ENCODE results near the gene IKZF3. TPM values are rescaled to one million over a fixed set of nuclear protein-coding genes. Genes with fewer than 3 reads are reported as not detected.
"Not testable (repeated sequence)": the region's sequence is repeated elsewhere in the genome, so short reads cannot be mapped to it uniquely, and the experiment has no call there.

The IKZF3 gene
- total RNA-seq, 1 experiment from 2014 or later: 0.22 TPM

GRCh38 chr17:39887078-39887477, 23.0 kb upstream of the IKZF3 start:
- Mint-ChIP-seq H3K36me3 (ENCODE audit: insufficient read depth in 1 of 3, low read depth in 3 of 3) (no peaks in the 10 kb centered on the region), H3K27me3 (ENCODE audit: low read depth) (peaks cover 21% of the 10 kb centered on the region), H3K4me3 (no peak overlapping the region), H3K9me3 (no peaks in the 10 kb centered on the region), H3K27ac (no peak overlapping the region), H3K4me1 (peaks cover 0 to 4% of the 10 kb centered on the region in 2 experiments; a peak in 2 of 4 replicates)
- Histone ChIP-seq H4K5ac (ENCODE audit: insufficient read length, low read depth, low read length) (no peak overlapping the region), H3K27ac (ENCODE audit: insufficient read length, low read depth, low read length) (no peak overlapping the region), H2AFZ (ENCODE audit: low read length) (no peak overlapping the region), H3K79me1 (ENCODE audit: insufficient read depth, low read depth, low read length, poor library complexity, severe bottlenecking) (no peaks in the 10 kb centered on the region), H4K8ac (replicated peaks; ENCODE audit: insufficient read length, low read depth, low read length) (no peak overlapping the region), H3K23ac (ENCODE audit: insufficient read length, low read depth, low read length) (no peak overlapping the region), H2BK120ac (ENCODE audit: low read depth, low read length, poor library complexity, severe bottlenecking) (no peak overlapping the region), H3K4ac (ENCODE audit: low read depth, low read length) (no peak overlapping the region), H3K14ac (ENCODE audit: insufficient read depth, low read length) (no peak overlapping the region), H3K56ac (ENCODE audit: insufficient read length, low read depth, low read length) (no peak overlapping the region), H2BK15ac (ENCODE audit: low read depth, low read length) (no peak overlapping the region), H4K20me1 (ENCODE audit: control insufficient read depth, insufficient read depth, insufficient read length) (no peaks in the 10 kb centered on the region), H2BK20ac (ENCODE audit: low read depth, low read length, poor library complexity, severe bottlenecking) (no peak overlapping the region), H2BK5ac (ENCODE audit: insufficient read length, low read length) (no peak overlapping the region), H3K18ac (ENCODE audit: insufficient read length, low read depth, low read length) (no peak overlapping the region), H4K91ac (ENCODE audit: insufficient read length, low read depth, low read length) (no peak overlapping the region), H2BK12ac (ENCODE audit: insufficient read length, low read depth, low read length) (no peak overlapping the region), H3K23me2 (ENCODE audit: insufficient read length, low read depth, low read length, poor library complexity, severe bottlenecking) (no peaks in the 10 kb centered on the region), H3K4me2 (ENCODE audit: insufficient read depth, insufficient read length, low read length) (no peak overlapping the region), H3K4me1 (ENCODE audit: insufficient read depth, low read length) (no peaks in the 10 kb centered on the region), H3K79me2 (ENCODE audit: insufficient read depth, low read length) (no peaks in the 10 kb centered on the region), H3K9ac (ENCODE audit: extremely low read depth, insufficient read length, low read length) (no peak overlapping the region), H3K9me3 (ENCODE audit: control insufficient read depth, low read depth, low read length) (no peaks in the 10 kb centered on the region), H3K27me3 (ENCODE audit: insufficient read depth, low read length) (no peaks in the 10 kb centered on the region), H2AK5ac (ENCODE audit: insufficient read length, low read length) (no peak overlapping the region), H3T11ph (ENCODE audit: low read length) (no peak overlapping the region)
- TF ChIP-seq, protein P1, sequence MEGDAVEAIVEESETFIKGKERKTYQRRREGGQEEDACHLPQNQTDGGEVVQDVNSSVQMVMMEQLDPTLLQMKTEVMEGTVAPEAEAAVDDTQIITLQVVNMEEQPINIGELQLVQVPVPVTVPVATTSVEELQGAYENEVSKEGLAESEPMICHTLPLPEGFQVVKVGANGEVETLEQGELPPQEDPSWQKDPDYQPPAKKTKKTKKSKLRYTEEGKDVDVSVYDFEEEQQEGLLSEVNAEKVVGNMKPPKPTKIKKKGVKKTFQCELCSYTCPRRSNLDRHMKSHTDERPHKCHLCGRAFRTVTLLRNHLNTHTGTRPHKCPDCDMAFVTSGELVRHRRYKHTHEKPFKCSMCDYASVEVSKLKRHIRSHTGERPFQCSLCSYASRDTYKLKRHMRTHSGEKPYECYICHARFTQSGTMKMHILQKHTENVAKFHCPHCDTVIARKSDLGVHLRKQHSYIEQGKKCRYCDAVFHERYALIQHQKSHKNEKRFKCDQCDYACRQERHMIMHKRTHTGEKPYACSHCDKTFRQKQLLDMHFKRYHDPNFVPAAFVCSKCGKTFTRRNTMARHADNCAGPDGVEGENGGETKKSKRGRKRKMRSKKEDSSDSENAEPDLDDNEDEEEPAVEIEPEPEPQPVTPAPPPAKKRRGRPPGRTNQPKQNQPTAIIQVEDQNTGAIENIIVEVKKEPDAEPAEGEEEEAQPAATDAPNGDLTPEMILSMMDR (conservative IDR thresholded peaks at IDR 0.05): no peak
- no peak for DNase-seq

- not testable (repeated sequence) for H3K56ac ChIP-seq (ENCODE audit: insufficient read length, low read depth, low read length); H3K4ac ChIP-seq (ENCODE audit: low read depth, low read length); H3K27ac ChIP-seq (ENCODE audit: insufficient read length, low read depth, low read length); H3K4me1 ChIP-seq (ENCODE audit: insufficient read depth, low read length); H3T11ph ChIP-seq (ENCODE audit: low read length); H3K4me2 ChIP-seq (ENCODE audit: insufficient read depth, insufficient read length, low read length); H2AK5ac ChIP-seq (ENCODE audit: insufficient read length, low read length); H4K5ac ChIP-seq (ENCODE audit: insufficient read length, low read depth, low read length); H4K91ac ChIP-seq (ENCODE audit: insufficient read length, low read depth, low read length); H3K23ac ChIP-seq (ENCODE audit: insufficient read length, low read depth, low read length); H2AFZ ChIP-seq (ENCODE audit: low read length); H2BK5ac ChIP-seq (ENCODE audit: insufficient read length, low read length); H3K27me3 ChIP-seq (ENCODE audit: insufficient read depth, low read length); H4K20me1 ChIP-seq (ENCODE audit: control insufficient read depth, insufficient read depth, insufficient read length); H3K79me1 ChIP-seq (ENCODE audit: insufficient read depth, low read depth, low read length, poor library complexity, severe bottlenecking); H2BK20ac ChIP-seq (ENCODE audit: low read depth, low read length, poor library complexity, severe bottlenecking); H3K79me2 ChIP-seq (ENCODE audit: insufficient read depth, low read length); H3K4me1 Mint-ChIP-seq; H3K4me3 Mint-ChIP-seq; DNase-seq; H3K36me3 Mint-ChIP-seq (ENCODE audit: insufficient read depth in 1 of 3, low read depth in 3 of 3); H3K9ac ChIP-seq (ENCODE audit: extremely low read depth, insufficient read length, low read length); H3K9me3 Mint-ChIP-seq; H3K18ac ChIP-seq (ENCODE audit: insufficient read length, low read depth, low read length); H3K9me3 ChIP-seq (ENCODE audit: control insufficient read depth, low read depth, low read length); H3K14ac ChIP-seq (ENCODE audit: insufficient read depth, low read length); H2BK15ac ChIP-seq (ENCODE audit: low read depth, low read length); H3K23me2 ChIP-seq (ENCODE audit: insufficient read length, low read depth, low read length, poor library complexity, severe bottlenecking); H2BK12ac ChIP-seq (ENCODE audit: insufficient read length, low read depth, low read length); H2BK120ac ChIP-seq (ENCODE audit: low read depth, low read length, poor library complexity, severe bottlenecking); H4K8ac ChIP-seq (replicated peaks; ENCODE audit: insufficient read length, low read depth, low read length)
- no CpG with 5 or more reads among the region's 5 CpGs for WGBS (ENCODE audit: extremely low coverage, insufficient read length, low lambda C conversion rate)
- peak overlapping the region in 1 of 3 experiments; percentile 8; a peak in 1 of 7 replicates for H3K27ac Mint-ChIP-seq
- H3K27me3 Mint-ChIP-seq (ENCODE audit: low read depth): peaks cover 16% of the 10 kb centered on the region
Observed at GRCh38 chr17:39886102-39886501, 22.0 kb upstream of the IKZF3 start.

Measured in H9 (cell line).